HepG2 (cell line): ENCODE data around the gene ARFGAP2. TPM values are rescaled to one million over a fixed set of nuclear protein-coding genes. Genes with fewer than 3 reads are reported as not detected.

Source experiments
- ATAC-seq: fragments of 200-7000 bp; cut with Tn5 transposase; 3 replicates; pipeline ENCODE4 v1.9.1; 2020; ENCODE audit warnings: mild to moderate bottlenecking, moderate library complexity
- BruUV-seq: library from RNA; stranded (reverse); fragments of 400-500 nt; replicated peaks from 2 replicates; lab custom pipeline; 2021; lab: Mats Ljungman, UMichigan
- CTCF ChIA-PET: fragments of 300-600 bp; formaldehyde crosslinking; extraction: SDS; loops from one replicate; lab custom pipeline; 2021; ENCODE audit warnings: low total read pairs, inconsistent platforms, low intra/inter-chr PET ratio; lab: Yijun Ruan, JAX
- POLR2A ChIA-PET: fragments of 350-600 bp; sonication (Branson Sonifier 250); formaldehyde crosslinking; loops from one replicate; lab custom pipeline; 2020; ENCODE audit warnings: antibody characterized with exemption, inconsistent platforms; lab: Yijun Ruan, JAX
- DNase-seq: peaks from one replicate; pipeline ENCODE4 v3.0.0-alpha.2; 2015; ENCODE audit warnings: low spot score
- FAIRE-seq: peaks from 3 replicates; lab custom pipeline; 2011; peaks lifted over from hg19 to GRCh38; lab: Jason Lieb, UNC
- H2AFZ ChIP-seq: one replicate; pipeline ENCODE4 v1.6.1; 2011; ENCODE audit warnings: low read length, inconsistent platforms
- H3K27ac ChIP-seq: fragments of 300-600 bp; 3 replicates; pipeline ENCODE4 v1.8.0; 2011; ENCODE audit warnings: mixed run types, mild to moderate bottlenecking, mixed read lengths, low read length, inconsistent platforms; ENCODE audit not compliant: insufficient read depth; ENCODE audit errors: extremely low read length
- H3K27me3 ChIP-seq, 2 experiments: fragments of 200-600 bp in 1 of 2; 2 replicates in 1 of 2; 3 replicates in 1 of 2; pipeline versions ENCODE4 v1.6.0 to v1.8.0; 2011; ENCODE audit warnings: low read length in 2 of 2, mild to moderate bottlenecking in 2 of 2, moderate library complexity in 2 of 2, inconsistent platforms in 1 of 2; ENCODE audit not compliant: insufficient read depth in 2 of 2, control insufficient read depth in 1 of 2
- H3K36me3 ChIP-seq, 2 experiments: fragments of 200-600 bp in 1 of 2; replicated peaks in 1 of 2; 2 replicates in 1 of 2; 3 replicates in 1 of 2; pipeline versions ENCODE4 v1.5.1 to v1.8.0; 2011; ENCODE audit warnings: low read length in 2 of 2, inconsistent platforms in 1 of 2; ENCODE audit not compliant: insufficient read depth in 2 of 2, control insufficient read depth in 1 of 2
- H3K4me1 ChIP-seq: 2 replicates; pipeline ENCODE4 v1.5.1; 2012; ENCODE audit warnings: low read length, inconsistent platforms; ENCODE audit not compliant: insufficient read depth
- H3K4me2 ChIP-seq: 2 replicates; pipeline ENCODE4 v1.6.0; 2011; ENCODE audit warnings: low read depth, low read length, inconsistent platforms
- H3K4me3 ChIP-seq, 3 experiments: fragments of 200-600 bp in 1 of 3; sonication (generic), shearing (Covaris generic) in 1 of 3; replicated peaks in 1 of 3; 2 replicates each; pipeline ENCODE4 v1.5.1; 2011 to 2016; ENCODE audit warnings: low read length in 3 of 3, inconsistent platforms in 2 of 3, low read depth in 2 of 3, mild to moderate bottlenecking in 2 of 3, control low read depth in 1 of 3, mixed read lengths in 1 of 3; ENCODE audit not compliant: insufficient read depth in 1 of 3
- H3K79me2 ChIP-seq: one replicate; pipeline ENCODE4 v1.6.1; 2011; ENCODE audit warnings: low read length, inconsistent platforms; ENCODE audit not compliant: insufficient read depth
- H3K9ac ChIP-seq: 2 replicates; pipeline ENCODE4 v1.6.0; 2011; ENCODE audit warnings: mild to moderate bottlenecking, low read depth, low read length, inconsistent platforms; ENCODE audit not compliant: insufficient read depth
- H3K9me3 ChIP-seq: 2 replicates; pipeline ENCODE4 v1.5.1; 2012; ENCODE audit warnings: mild to moderate bottlenecking, low read length
- H4K20me1 ChIP-seq: 2 replicates; pipeline ENCODE4 v1.6.0; 2011; ENCODE audit warnings: inconsistent platforms, mild to moderate bottlenecking, low read length, moderate library complexity; ENCODE audit not compliant: insufficient read depth
- BRCA1 ChIP-seq: sonication (generic); formaldehyde crosslinking; IDR thresholded peaks from 2 replicates; pipeline ENCODE4 v1.4.0; 2020; ENCODE audit warnings: missing genetic modification reagents
- ELF4 ChIP-seq: sonication (generic); formaldehyde crosslinking; IDR thresholded peaks from 2 replicates; pipeline ENCODE4 v1.5.0; 2020; ENCODE audit warnings: missing genetic modification reagents, mild to moderate bottlenecking, moderate library complexity, borderline replicate concordance
- KAT7 ChIP-seq: IDR thresholded peaks from 2 replicates; pipeline ENCODE4 v1.6.1; 2018; ENCODE audit warnings: borderline replicate concordance, missing compliant biosample characterization
- NR2F1 ChIP-seq, 2 experiments: fragments of 450-650 bp in 1 of 2; formaldehyde crosslinking in 1 of 2; IDR thresholded peaks; 2 replicates each; pipeline versions ENCODE4 v1.5.0 to v1.6.1; 2016 to 2020; ENCODE audit warnings: mild to moderate bottlenecking in 1 of 2, missing compliant biosample characterization in 1 of 2, missing genetic modification reagents in 1 of 2, moderate library complexity in 1 of 2
- SP5 ChIP-seq: IDR thresholded peaks from 2 replicates; pipeline ENCODE4 v1.6.1; 2016; ENCODE audit warnings: low read depth, borderline replicate concordance
- TGIF2 ChIP-seq: IDR thresholded peaks from 2 replicates; pipeline ENCODE4 v1.6.1; 2016; ENCODE audit warnings: control low read depth, missing compliant biosample characterization
- U2AF2 ChIP-seq: fragments of 200-400 bp; formaldehyde crosslinking; IDR thresholded peaks from 2 replicates; pipeline ENCODE4 v1.6.1; 2017; ENCODE audit warnings: low read depth, mild to moderate bottlenecking, low read length
- ZNF431 ChIP-seq: sonication (generic); formaldehyde crosslinking; IDR thresholded peaks from 2 replicates; pipeline ENCODE4 v1.9.0; 2022; ENCODE audit warnings: missing genetic modification reagents, low read depth, mild to moderate bottlenecking, borderline replicate concordance
- WGBS: methylation state at CpG from one replicate; pipeline ENCODE4 v1.1.6; 2017; ENCODE audit warnings: low lambda C conversion rate; 5-methylcytosine and 5-hydroxymethylcytosine counted together
- in situ Hi-C: cut with HindIII; loops from 2 replicates; pipeline ENCODE4 v1.10.0; 2017; ENCODE audit warnings: low pct_unique_long_range_greater_than_20kb; ENCODE audit not compliant: extremely low pct_ligation_motif_present
- intact Hi-C: fragments of 100-400 bp; cut with micrococcal nuclease; formaldehyde crosslinking; loops from one replicate; pipeline ENCODE4 v1.10.0; 2022; ENCODE audit not compliant: unreplicated experiment
- polyA plus RNA-seq, 8 experiments: library from polyadenylated mRNA; depleted of rRNA in 3 of 8; stranded (reverse) in 7 of 8; unstranded in 1 of 8; fragments of >200 nt; fragmentation: Illumina TruSeq in 4 of 8; extraction: Trizol in 4 of 8; gene quantifications; 2 replicates each; pipeline versions ENCODE4 v1.2.1 to v1.2.3, GENCODE V29; 2011 to 2016; ENCODE audit warnings: low read depth in 4 of 8, missing spikeins in 1 of 8, mixed read lengths in 1 of 8; ENCODE audit not compliant: insufficient read depth in 1 of 8
- total RNA-seq, 5 experiments: library from RNA; depleted of rRNA; stranded (reverse); fragments of >200 nt; fragmentation: Illumina TruSeq; extraction: Trizol; gene quantifications; 2 replicates each; pipeline ENCODE4 v1.2.3, GENCODE V29; 2016; ENCODE audit warnings: low read depth in 1 of 5
- TF ChIP-seq, protein P1 (sequence below): IDR thresholded peaks from 2 replicates; pipeline ENCODE4 v1.6.1; 2012; ENCODE audit warnings: inconsistent platforms

Gene ARFGAP2
- total and polyA plus RNA-seq, 2 of the 13 experiments (the other 11 are each of a cell fraction or from before 2014, with no cell fraction given) = 32.3 to 75.3 TPM

GRCh38 chr11:47144541-47144940 lies 32.1 kb downstream of the ARFGAP2 start:
- in situ Hi-C loops (no loop called here), intact Hi-C loops (no loop called here)
- H3K4me1 ChIP-seq = no peaks in the 10 kb centered on the region
- FAIRE-seq = no peak
- H3K79me2 ChIP-seq = no peaks in the 10 kb centered on the region
- peaks cover 0 to 3% of the 10 kb centered on the region in 2 experiments; a peak in 1 of 5 replicates for H3K36me3 ChIP-seq
- H4K20me1 ChIP-seq = no peaks in the 10 kb centered on the region
- H3K9me3 ChIP-seq = no peaks in the 10 kb centered on the region
- ATAC-seq = no peak
- no peak overlapping the region for H3K4me3 ChIP-seq
- no peaks in the 10 kb centered on the region for H3K27me3 ChIP-seq
- DNase-seq = no peak
- H3K27ac ChIP-seq = no peak overlapping the region
- BruUV-seq = no TSS peak
- 97% methylated on average over 3 of the region's 3 CpGs for WGBS
- ChIA-PET POLR2A (no interaction called here), CTCF (no interaction called here)
- H2AFZ ChIP-seq = no peak overlapping the region
- H3K9ac ChIP-seq = no peak overlapping the region
- H3K4me2 ChIP-seq = no peak overlapping the region
- TF ChIP-seq U2AF2 (no peak), ZNF431 (CRISPR knock-in tag) (no peak), NR2F1 (CRISPR knock-in tag; IDR thresholded peaks at IDR 0.05) (no peak)

DNA sequence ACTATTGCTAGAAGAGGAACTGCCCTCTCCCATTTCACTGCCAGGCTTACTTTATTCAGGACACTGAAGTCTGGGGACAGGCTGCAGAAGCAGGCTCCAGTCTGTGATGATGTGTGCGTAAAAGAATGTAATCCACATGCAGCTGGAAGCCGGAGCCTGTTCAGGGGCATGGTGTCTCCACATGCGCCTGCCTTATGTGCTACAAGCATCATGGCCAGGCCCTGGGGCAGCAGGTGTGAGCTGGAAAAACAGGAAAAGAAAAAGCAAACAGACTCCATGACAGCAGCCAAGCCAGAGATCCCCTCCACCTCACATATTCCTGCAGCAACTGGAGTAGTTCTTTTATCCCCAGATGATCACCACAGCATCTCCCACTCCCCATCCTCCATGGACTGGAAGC lies 33.4 kb downstream of the ARFGAP2 start:
- DNase-seq (no peak), ATAC-seq (no peak), FAIRE-seq (no peak)
- no peak overlapping the region for H2AFZ ChIP-seq
- 91% methylated on average over 3 of the region's 3 CpGs for WGBS
- H3K4me3 ChIP-seq = no peak overlapping the region
- H3K27me3 ChIP-seq = no peaks in the 10 kb centered on the region
- no TSS peak for BruUV-seq
- H3K9ac ChIP-seq = no peak overlapping the region
- H4K20me1 ChIP-seq = no peaks in the 10 kb centered on the region
- H3K36me3 ChIP-seq = peaks cover 1 to 3% of the 10 kb centered on the region in 2 experiments; a peak in 2 of 5 replicates
- no peak for TF ChIP-seq BRCA1 (CRISPR knock-in tag)
- TF ChIP-seq ELF4 (CRISPR knock-in tag) = no peak
- no peak for TF ChIP-seq KAT7 (CRISPR knock-in tag)
- TF ChIP-seq, protein P1, sequence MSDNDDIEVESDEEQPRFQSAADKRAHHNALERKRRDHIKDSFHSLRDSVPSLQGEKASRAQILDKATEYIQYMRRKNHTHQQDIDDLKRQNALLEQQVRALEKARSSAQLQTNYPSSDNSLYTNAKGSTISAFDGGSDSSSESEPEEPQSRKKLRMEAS = no peak
- no peak for TF ChIP-seq TGIF2
- no peak for TF ChIP-seq SP5 (CRISPR knock-in tag)
- H3K9me3 ChIP-seq = no peaks in the 10 kb centered on the region
- ChIA-PET CTCF (no interaction called here), POLR2A (no interaction called here)
- no peaks in the 10 kb centered on the region for H3K79me2 ChIP-seq
- intact Hi-C loops = no loop called here
- H3K4me1 ChIP-seq = no peaks in the 10 kb centered on the region
- H3K4me2 ChIP-seq = no peak overlapping the region
- in situ Hi-C loops = no loop called here
- no peak overlapping the region for H3K27ac ChIP-seq
